GM12801 (cell line): ENCODE measurements around the gene BLOC1S4.

Source experiments
- TF ChIP-seq, protein P1 (sequence below): IDR thresholded peaks from one replicate; pipeline ENCODE4 v1.5.1; 2011; ENCODE audit warnings: control low read depth; ENCODE audit not compliant: insufficient read length; ENCODE audit errors: extremely low read depth

The BLOC1S4 gene, protein sequence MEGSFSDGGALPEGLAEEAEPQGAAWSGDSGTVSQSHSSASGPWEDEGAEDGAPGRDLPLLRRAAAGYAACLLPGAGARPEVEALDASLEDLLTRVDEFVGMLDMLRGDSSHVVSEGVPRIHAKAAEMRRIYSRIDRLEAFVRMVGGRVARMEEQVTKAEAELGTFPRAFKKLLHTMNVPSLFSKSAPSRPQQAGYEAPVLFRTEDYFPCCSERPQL

DNA sequence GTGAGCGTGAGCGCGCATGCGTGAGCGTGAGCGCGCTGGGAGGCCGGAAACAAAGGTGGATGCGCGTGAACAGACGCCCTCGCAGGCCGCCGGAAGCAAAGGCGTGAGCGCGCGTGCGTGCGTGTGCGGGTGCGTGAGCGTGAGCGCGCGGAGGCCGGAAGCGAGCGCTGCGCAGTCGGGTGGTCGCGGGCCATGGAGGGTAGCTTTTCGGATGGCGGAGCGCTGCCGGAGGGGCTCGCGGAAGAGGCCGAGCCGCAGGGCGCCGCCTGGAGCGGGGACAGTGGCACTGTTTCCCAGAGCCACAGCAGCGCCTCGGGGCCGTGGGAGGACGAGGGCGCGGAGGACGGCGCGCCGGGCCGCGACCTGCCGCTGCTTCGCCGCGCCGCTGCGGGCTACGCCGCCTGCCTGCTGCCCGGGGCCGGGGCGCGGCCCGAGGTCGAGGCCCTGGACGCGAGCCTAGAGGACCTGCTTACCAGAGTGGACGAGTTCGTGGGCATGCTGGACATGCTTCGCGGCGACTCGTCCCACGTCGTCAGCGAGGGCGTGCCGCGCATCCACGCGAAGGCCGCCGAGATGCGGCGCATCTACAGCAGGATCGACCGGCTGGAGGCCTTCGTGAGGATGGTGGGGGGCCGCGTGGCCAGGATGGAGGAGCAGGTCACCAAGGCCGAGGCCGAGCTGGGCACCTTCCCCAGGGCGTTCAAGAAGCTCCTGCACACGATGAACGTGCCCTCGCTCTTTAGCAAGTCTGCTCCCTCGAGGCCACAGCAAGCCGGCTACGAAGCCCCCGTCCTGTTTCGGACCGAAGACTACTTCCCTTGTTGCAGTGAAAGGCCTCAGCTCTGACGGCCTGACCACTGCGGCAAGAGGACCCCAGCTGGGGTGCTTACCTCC is at the start of gene BLOC1S4:
Gene BLOC1S4, plus strand, starts transcription at position 157 of the 894 bp plus-strand sequence. Its CDS starts 36 bp downstream, at position 193.
- TF ChIP-seq, protein P1, sequence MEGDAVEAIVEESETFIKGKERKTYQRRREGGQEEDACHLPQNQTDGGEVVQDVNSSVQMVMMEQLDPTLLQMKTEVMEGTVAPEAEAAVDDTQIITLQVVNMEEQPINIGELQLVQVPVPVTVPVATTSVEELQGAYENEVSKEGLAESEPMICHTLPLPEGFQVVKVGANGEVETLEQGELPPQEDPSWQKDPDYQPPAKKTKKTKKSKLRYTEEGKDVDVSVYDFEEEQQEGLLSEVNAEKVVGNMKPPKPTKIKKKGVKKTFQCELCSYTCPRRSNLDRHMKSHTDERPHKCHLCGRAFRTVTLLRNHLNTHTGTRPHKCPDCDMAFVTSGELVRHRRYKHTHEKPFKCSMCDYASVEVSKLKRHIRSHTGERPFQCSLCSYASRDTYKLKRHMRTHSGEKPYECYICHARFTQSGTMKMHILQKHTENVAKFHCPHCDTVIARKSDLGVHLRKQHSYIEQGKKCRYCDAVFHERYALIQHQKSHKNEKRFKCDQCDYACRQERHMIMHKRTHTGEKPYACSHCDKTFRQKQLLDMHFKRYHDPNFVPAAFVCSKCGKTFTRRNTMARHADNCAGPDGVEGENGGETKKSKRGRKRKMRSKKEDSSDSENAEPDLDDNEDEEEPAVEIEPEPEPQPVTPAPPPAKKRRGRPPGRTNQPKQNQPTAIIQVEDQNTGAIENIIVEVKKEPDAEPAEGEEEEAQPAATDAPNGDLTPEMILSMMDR = no peak

DNA sequence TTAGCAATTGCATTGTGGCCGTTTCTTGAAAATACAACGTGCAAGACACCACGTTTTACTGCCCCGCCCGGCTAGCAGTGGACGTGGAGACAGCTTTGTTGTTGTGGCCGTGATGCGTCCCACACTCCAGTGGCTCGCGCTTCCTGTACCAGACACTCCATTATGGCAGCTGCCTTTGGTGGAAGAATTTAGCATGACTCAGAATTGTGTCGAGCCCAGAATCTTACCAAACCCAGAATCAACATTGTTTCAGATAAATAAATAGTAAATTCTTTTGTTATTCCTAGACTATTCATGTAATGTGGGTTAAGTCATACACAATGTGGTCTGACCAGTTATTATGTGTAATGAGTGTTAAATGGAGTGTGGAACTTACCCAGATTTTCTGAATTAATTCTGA is 47.6 kb upstream of the BLOC1S4 start:
- TF ChIP-seq, protein P1 = no peak

DNA sequence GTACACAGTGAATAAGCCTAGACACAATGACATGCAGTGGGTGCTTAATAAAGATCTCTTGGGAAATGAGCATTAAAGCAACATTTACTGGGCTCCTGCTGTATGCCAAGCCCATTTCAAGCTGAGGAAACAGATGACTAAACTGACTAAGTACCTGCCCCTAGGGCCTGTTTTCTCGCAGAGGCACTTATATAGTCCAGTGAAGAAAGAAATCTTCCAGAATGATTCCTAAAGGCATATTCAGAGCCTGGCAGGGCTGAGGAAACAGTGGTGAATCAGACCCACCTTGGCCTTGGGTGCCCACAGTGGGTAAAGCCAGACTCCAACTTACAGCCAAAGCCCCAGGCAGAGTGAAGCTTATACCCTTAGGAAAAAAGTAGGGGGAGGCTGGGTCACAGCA is 44.3 kb upstream of the BLOC1S4 start:
- TF ChIP-seq, protein P1 = no peak

DNA sequence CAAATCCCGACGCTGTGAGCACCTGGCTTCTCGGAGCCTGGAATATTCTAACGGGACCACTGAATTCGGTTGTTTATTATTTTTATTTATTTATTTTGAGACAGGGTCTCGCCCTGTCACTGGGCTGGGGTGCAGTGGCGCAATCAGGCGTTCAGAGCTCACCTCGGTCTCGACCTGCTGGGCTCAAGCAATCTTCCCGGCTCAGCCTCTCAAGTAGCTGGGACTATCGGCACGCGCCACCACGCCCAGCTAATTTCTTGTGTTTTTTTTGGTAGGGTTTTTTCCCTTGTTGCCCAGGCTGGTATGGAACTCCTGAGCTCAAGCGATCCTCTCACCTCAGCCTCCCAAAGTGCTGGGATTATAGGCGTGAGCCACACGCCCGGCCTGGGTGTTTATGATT is 43.8 kb upstream of the BLOC1S4 start:
- TF ChIP-seq, protein P1 = no peak

DNA sequence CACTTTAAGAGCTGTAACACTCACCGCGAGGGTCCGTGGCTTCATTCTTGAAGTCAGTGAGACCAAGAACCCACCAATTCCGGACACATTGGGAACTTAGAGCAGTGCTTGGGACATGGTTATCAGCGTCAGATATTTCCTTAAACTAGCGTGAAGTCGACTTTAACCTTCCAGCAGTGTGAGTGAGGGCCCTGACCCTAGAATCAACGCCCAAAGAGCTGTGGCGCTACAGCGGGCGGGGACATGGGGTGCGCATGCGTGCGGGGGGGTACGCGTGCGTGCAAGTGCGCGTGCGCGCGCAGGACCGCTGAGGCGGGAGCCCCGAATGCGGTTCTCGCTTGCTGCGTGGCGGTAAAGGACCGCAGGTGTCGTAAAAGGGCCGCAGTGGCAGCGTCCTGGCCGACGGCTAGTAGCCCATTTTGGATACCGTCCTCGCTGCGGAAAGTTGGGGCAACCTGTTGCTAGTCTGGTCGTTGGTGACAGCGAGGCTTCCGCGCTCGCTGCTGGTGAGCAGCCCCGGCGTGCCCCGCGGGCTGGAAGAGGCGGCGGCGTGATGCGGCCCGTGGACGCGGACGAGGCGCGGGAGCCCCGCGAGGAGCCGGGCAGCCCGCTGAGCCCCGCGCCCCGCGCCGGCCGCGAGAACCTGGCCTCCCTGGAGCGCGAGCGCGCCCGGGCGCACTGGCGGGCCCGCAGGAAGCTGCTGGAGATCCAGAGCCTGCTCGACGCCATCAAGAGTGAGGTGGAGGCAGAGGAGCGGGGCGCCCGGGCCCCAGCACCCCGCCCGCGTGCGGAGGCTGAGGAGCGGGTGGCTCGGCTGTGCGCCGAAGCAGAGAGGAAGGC is 42.1 kb upstream of the BLOC1S4 start:
- TF ChIP-seq, protein P1 = no peak

DNA sequence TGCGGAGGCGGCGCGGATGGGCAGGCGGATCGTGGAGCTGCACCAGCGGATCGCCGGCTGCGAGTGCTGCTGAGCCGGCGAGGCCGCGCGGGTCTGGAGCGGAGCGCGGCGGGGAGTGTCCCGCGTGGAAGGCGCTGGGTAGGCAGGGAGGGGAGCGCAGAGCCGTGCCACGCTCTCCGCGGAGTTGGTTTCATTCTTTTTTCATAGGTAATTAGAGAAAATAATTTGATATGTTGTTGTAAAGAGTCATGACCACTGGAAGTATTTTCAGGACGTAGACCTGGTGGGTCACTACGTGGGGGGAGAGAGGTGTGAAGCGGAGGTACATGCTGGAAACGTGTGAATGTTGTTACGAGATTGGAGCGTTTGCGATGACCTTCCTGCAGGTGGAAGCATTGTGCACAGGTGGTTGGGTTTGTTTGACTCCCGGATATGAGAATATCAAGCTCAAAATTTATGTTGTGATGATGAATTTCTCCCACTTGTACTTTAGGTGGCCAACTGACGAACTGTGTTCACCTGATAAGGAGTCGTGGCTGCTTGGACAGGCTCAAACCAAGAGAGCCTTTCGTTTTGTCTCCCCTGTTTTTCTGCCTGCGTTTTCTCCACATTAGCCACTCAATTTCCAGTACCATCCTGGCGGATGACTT is 41.3 kb upstream of the BLOC1S4 start:
- TF ChIP-seq, protein P1 = no peak
